ENCODE data around the gene SLC44A4. TPM values are rescaled to one million over a fixed set of nuclear protein-coding genes. Genes with fewer than 3 reads are reported as not detected.
A peak's percentile ranks its signal among the peaks of the same experiment; 100 is the strongest.

The SLC44A4 gene
- total and polyA plus RNA-seq, 9 of the 15 experiments (the other 6 are each of a cell fraction or from before 2014, with no cell fraction given) = 7.9 to 18.6 (median 11.2) TPM

DNA sequence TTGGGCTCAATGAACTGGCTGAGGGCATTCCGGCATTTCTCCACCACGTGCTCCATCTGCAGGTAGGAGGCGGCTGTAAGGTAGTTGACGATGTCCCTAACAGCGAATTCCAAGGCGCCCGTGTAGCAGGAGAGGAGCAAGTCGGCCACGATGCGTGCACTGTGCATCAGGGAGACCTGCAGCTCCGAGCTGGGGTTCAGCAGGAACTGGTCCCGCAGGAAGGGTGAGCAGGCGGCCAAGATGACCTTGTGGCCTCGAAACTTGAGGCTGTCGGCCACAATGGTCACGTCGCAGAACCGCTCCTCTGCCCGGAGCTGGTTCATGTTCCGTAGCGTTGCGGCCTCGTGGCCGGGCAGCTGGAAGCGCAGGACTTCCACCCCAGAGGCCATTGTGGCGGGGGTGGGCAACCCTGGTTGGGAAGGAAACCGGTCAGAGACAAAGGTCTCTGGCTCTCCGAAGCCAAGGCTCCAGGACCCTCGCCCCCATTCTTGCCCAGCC is 22.2 kb upstream of the SLC44A4 start (continued):
- no peak for TF ChIP-seq CHD7 (IDR thresholded peaks at IDR 0.05; ENCODE audit: low read depth, low read length)
- no peak for TF ChIP-seq ZNF354B (CRISPR knock-in tag; IDR thresholded peaks at IDR 0.05)
- no peak for TF ChIP-seq ZNF707 (CRISPR knock-in tag; conservative IDR thresholded peaks at IDR 0.05)
- TF ChIP-seq EP400 (IDR thresholded peaks at IDR 0.05) = 0 out of 2 replicates have a peak, but pooled peaks have one; percentile 51
- TF ChIP-seq NRF1 (conservative IDR thresholded peaks at IDR 0.05 in 1 of 2, IDR thresholded peaks at IDR 0.05 in 1 of 2) = no peak
- TF ChIP-seq ZNF445 (CRISPR knock-in tag; IDR thresholded peaks at IDR 0.05; ENCODE audit: low read depth) = no peak
- no peak for TF ChIP-seq HIVEP1 (CRISPR knock-in tag; IDR thresholded peaks at IDR 0.05)
- no peak for TF ChIP-seq SRF (CRISPR knock-in tag; IDR thresholded peaks at IDR 0.05)
- TF ChIP-seq CCAR2 (IDR thresholded peaks at IDR 0.05; ENCODE audit: low read depth, low read length) = no peak
- TF ChIP-seq ZNF780A (CRISPR knock-in tag; IDR thresholded peaks at IDR 0.05) = no peak
- TF ChIP-seq, protein P1, sequence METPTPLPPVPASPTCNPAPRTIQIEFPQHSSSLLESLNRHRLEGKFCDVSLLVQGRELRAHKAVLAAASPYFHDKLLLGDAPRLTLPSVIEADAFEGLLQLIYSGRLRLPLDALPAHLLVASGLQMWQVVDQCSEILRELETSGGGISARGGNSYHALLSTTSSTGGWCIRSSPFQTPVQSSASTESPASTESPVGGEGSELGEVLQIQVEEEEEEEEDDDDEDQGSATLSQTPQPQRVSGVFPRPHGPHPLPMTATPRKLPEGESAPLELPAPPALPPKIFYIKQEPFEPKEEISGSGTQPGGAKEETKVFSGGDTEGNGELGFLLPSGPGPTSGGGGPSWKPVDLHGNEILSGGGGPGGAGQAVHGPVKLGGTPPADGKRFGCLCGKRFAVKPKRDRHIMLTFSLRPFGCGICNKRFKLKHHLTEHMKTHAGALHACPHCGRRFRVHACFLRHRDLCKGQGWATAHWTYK (CRISPR knock-in tag; IDR thresholded peaks at IDR 0.05) = peak; percentile 69; the same call in 1 of the 2 replicates
- TF ChIP-seq, protein P2, sequence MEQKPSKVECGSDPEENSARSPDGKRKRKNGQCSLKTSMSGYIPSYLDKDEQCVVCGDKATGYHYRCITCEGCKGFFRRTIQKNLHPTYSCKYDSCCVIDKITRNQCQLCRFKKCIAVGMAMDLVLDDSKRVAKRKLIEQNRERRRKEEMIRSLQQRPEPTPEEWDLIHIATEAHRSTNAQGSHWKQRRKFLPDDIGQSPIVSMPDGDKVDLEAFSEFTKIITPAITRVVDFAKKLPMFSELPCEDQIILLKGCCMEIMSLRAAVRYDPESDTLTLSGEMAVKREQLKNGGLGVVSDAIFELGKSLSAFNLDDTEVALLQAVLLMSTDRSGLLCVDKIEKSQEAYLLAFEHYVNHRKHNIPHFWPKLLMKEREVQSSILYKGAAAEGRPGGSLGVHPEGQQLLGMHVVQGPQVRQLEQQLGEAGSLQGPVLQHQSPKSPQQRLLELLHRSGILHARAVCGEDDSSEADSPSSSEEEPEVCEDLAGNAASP (IDR thresholded peaks at IDR 0.05) = no peak
- no peak for TF ChIP-seq TCF3 (CRISPR knock-in tag; IDR thresholded peaks at IDR 0.05)
- TF ChIP-seq CREM (IDR thresholded peaks at IDR 0.05; ENCODE audit: low read depth) = no peak; the same call in 1 of the 2 replicates
- TF ChIP-seq TBL1XR1 (IDR thresholded peaks at IDR 0.05; ENCODE audit: low read length in 2 of 2) = no peak
- TF ChIP-seq PHB (CRISPR knock-in tag; IDR thresholded peaks at IDR 0.05) = 0 out of 2 replicates have a peak, but pooled peaks have one; percentile 6
